ENCODE results near the gene WIPF3. TPM values are rescaled to one million over a fixed set of nuclear protein-coding genes. Genes with fewer than 3 reads are reported as not detected.
"Not testable (repeated sequence)": the region's sequence is repeated elsewhere in the genome, so short reads cannot be mapped to it uniquely, and the experiment has no call there.

WIPF3 gene
- total and polyA plus RNA-seq, 5 donors, result 1.8 to 4.4 (median 2.8) TPM

- H3K27ac ChIP-seq (ENCODE audit: low read length), result no peak overlapping the region
- 51% methylated on average over 8 of the region's 8 CpGs for WGBS
- H3K9me3 ChIP-seq (ENCODE audit: control insufficient read depth, low read length), result no peaks in the 10 kb centered on the region
- H3K4me3 ChIP-seq (ENCODE audit: low read length), result no peak overlapping the region
- ATAC-seq, result no peak
- no peak for DNase-seq
- H3K27me3 ChIP-seq (ENCODE audit: control insufficient read depth, insufficient read depth), result no peaks in the 10 kb centered on the region
- H3K4me1 ChIP-seq (ENCODE audit: control insufficient read depth, insufficient read depth, low read length), result no peaks in the 10 kb centered on the region
- intact Hi-C loops (cut with DNase I), result no loop called here
These were observed 149.6 kb downstream of the WIPF3 start for GRCh38 chr7:29955799-29956486.

GRCh38 chr7:29956487-29956836, 150.2 kb downstream of the WIPF3 start:
- intact Hi-C loops (cut with DNase I), result no loop called here
- Histone ChIP-seq H3K9me3 (ENCODE audit: control insufficient read depth, low read length) (no peaks in the 10 kb centered on the region), H3K4me1 (ENCODE audit: control insufficient read depth, insufficient read depth, low read length) (no peaks in the 10 kb centered on the region), H3K27me3 (ENCODE audit: control insufficient read depth, insufficient read depth) (no peaks in the 10 kb centered on the region), H3K4me3 (ENCODE audit: low read length) (no peak overlapping the region), H3K27ac (ENCODE audit: low read length) (no peak overlapping the region)
- WGBS, result 66% methylated on average over 3 of the region's 3 CpGs
- no peak for DNase-seq
- ATAC-seq, result no peak

GRCh38 chr7:29957521-29958310, 151.4 kb downstream of the WIPF3 start:
- ATAC-seq (no peak), DNase-seq (no peak)
- intact Hi-C loops (cut with DNase I), result no loop called here
- Histone ChIP-seq H3K4me1 (ENCODE audit: control insufficient read depth, insufficient read depth, low read length) (no peaks in the 10 kb centered on the region), H3K9me3 (ENCODE audit: control insufficient read depth, low read length) (no peaks in the 10 kb centered on the region), H3K4me3 (ENCODE audit: low read length) (no peak overlapping the region), H3K27ac (ENCODE audit: low read length) (no peak overlapping the region), H3K27me3 (ENCODE audit: control insufficient read depth, insufficient read depth) (no peaks in the 10 kb centered on the region)
- 80% methylated on average over 9 of the region's 9 CpGs for WGBS

- no peak overlapping the region for H3K27ac ChIP-seq (ENCODE audit: low read length)
- intact Hi-C loops (cut with DNase I), result no loop called here
- no peaks in the 10 kb centered on the region for H3K4me1 ChIP-seq (ENCODE audit: control insufficient read depth, insufficient read depth, low read length)
- no peaks in the 10 kb centered on the region for H3K27me3 ChIP-seq (ENCODE audit: control insufficient read depth, insufficient read depth)
- H3K4me3 ChIP-seq (ENCODE audit: low read length), result no peak overlapping the region
- ATAC-seq (no peak), DNase-seq (no peak)
- H3K9me3 ChIP-seq (ENCODE audit: control insufficient read depth, low read length), result no peaks in the 10 kb centered on the region
- WGBS, result 75% methylated on average over 8 of the region's 8 CpGs
These were observed 152.5 kb downstream of the WIPF3 start for GRCh38 chr7:29958667-29959358.

- WGBS, result 98% methylated on average over 19 of the region's 19 CpGs
- H3K27ac ChIP-seq (ENCODE audit: low read length); intact Hi-C loops (cut with DNase I); H3K27me3 ChIP-seq (ENCODE audit: control insufficient read depth, insufficient read depth); DNase-seq; ATAC-seq; H3K4me3 ChIP-seq (ENCODE audit: low read length); H3K9me3 ChIP-seq (ENCODE audit: control insufficient read depth, low read length); H3K4me1 ChIP-seq (ENCODE audit: control insufficient read depth, insufficient read depth, low read length): not testable (repeated sequence)
These were observed 155.3 kb downstream of the WIPF3 start for GRCh38 chr7:29961611-29962010.

GRCh38 chr7:29962035-29962434, 155.7 kb downstream of the WIPF3 start:
- intact Hi-C loops (cut with DNase I), result no loop called here
- ATAC-seq (no peak), DNase-seq (no peak)
- H3K27ac ChIP-seq (ENCODE audit: low read length), result no peak overlapping the region
- WGBS, result 94% methylated on average over 1 of the region's 1 CpG
- no peaks in the 10 kb centered on the region for H3K4me1 ChIP-seq (ENCODE audit: control insufficient read depth, insufficient read depth, low read length)
- no peaks in the 10 kb centered on the region for H3K27me3 ChIP-seq (ENCODE audit: control insufficient read depth, insufficient read depth)
- H3K4me3 ChIP-seq (ENCODE audit: low read length), result no peak overlapping the region
- H3K9me3 ChIP-seq (ENCODE audit: control insufficient read depth, low read length), result no peaks in the 10 kb centered on the region

- Histone ChIP-seq H3K27me3 (ENCODE audit: control insufficient read depth, insufficient read depth) (no peaks in the 10 kb centered on the region), H3K9me3 (ENCODE audit: control insufficient read depth, low read length) (no peaks in the 10 kb centered on the region), H3K4me1 (ENCODE audit: control insufficient read depth, insufficient read depth, low read length) (no peaks in the 10 kb centered on the region), H3K27ac (ENCODE audit: low read length) (no peak overlapping the region), H3K4me3 (ENCODE audit: low read length) (no peak overlapping the region)
- intact Hi-C loops (cut with DNase I), result no loop called here
- no peak for ATAC-seq
- 80% methylated on average over 3 of the region's 3 CpGs for WGBS
- no peak for DNase-seq
These were observed 158.7 kb downstream of the WIPF3 start for GRCh38 chr7:29965030-29965429.

Other genes with a start within 250 kb of the WIPF3 start
- gene PRR15, start 242.7 kb upstream of the WIPF3 start, total RNA-seq, result 1 to 10 TPM in 1 of 4 donors, under 1 TPM in 3; 0.49 to 1.5 (median 0.60) TPM
- gene PRR15, start 242.7 kb upstream of the WIPF3 start, polyA plus RNA-seq, result 0.79 TPM
- 10 to 100 TPM; 28.7 to 30.9 (median 29.4) TPM for gene SCRN1, start 183.3 kb downstream of the WIPF3 start, total RNA-seq
- gene SCRN1, start 183.3 kb downstream of the WIPF3 start, polyA plus RNA-seq, result 10.1 TPM
- 10 to 100 TPM; 11.8 to 23.6 (median 13.8) TPM for gene FKBP14, start 220.2 kb downstream of the WIPF3 start, total RNA-seq
- gene FKBP14, start 220.2 kb downstream of the WIPF3 start, polyA plus RNA-seq, result 3.8 TPM
- 1 to 10 TPM; 3.8 to 5.6 (median 4.6) TPM for gene PLEKHA8, start 221.9 kb downstream of the WIPF3 start, total RNA-seq
- 1.7 TPM for gene PLEKHA8, start 221.9 kb downstream of the WIPF3 start, polyA plus RNA-seq

All from right cardiac atrium (tissue), 5 donors.